Endothelial cell of hepatic sinusoid (primary cell): ENCODE results near the gene DNAJC15.
"Not testable (repeated sequence)": the region's sequence is repeated elsewhere in the genome, so short reads cannot be mapped to it uniquely, and the experiment has no call there.

Experiments
- in situ Hi-C: cut with HindIII; loops from 2 replicates; pipeline ENCODE4 v1.10.0; 2017; ENCODE audit warnings: low sequenced_read_pairs

The DNAJC15 gene

DNA sequence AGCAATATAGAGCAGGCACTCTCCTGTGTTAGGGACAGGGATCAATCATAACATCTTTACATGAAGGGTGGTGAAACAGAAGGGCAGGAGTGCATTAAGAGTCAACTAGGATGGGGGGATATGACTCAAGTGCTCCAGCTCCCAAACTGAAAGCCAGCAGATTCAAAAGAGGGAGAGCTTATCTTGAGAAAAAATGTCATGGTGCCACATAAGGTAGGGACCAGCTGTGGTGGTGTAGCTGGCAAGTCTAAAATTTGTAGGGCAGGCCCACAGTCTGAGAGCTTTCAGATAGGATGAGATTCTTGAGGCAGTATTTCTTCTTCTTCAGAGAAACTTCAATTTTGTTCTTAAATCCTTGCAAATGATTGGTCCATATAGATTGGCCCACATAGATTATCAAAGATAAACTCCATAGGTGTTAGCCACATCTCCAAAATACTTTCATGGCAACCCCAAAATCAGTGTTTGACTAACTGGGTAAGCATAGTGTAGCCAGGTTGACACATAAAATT is 19.1 kb downstream of the DNAJC15 start:
- in situ Hi-C loops = no loop called here

GRCh38 chr13:43044720-43045301 is 21.4 kb downstream of the DNAJC15 start:
- in situ Hi-C loops = no loop called here

DNA sequence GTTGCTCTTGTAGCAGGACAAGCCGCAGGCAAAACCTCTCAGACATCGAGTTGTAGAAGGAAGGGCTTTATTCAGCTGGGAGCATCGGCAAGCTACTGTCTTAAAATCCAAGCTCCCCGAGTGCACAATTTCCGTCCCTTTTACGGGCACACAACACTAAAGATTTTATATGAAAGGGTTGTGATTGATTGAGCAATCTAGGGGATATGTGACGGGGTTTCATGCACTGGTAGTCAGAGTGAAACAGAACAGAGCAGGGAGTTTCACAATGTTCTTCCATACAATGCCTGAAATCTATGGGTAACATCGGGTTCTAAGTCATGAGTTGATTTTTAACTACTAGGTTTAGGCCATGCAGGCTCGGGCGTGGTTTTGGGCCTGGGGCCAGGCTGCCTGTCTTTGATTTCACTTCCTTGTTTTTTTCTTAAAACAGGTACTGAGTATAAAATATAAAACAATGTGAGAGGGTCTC is 22.0 kb downstream of the DNAJC15 start:
- in situ Hi-C loops = not testable (repeated sequence)

- in situ Hi-C loops = no loop called here
These were observed 22.9 kb downstream of the DNAJC15 start for GRCh38 chr13:43046259-43046658.

GRCh38 chr13:43054803-43055802 is 31.7 kb downstream of the DNAJC15 start:
- in situ Hi-C loops = no loop called here

- in situ Hi-C loops = no loop called here
These were observed 34.4 kb downstream of the DNAJC15 start for GRCh38 chr13:43057653-43058317.

- in situ Hi-C loops = no loop called here
These were observed 34.9 kb downstream of the DNAJC15 start for GRCh38 chr13:43058318-43058674.

DNA sequence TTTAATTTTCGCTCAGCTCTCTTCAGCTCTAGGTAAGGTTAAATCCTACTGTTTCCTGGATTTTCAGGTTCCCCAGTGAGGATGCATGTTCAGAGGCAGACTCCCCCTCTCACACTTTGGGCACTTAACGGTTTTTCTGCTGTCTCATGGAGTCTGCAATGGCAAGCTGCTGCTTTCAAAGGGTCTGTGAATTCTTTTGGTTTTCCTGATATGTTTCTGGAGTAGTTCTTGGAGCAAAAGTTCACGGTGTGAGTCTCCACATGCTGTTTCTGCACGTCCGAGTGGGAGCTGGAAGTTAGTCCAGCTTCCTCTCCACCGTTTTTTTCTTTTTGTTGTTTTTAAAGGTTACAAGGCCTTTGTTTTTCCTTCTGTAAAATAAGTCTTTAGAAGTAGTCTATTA is 35.4 kb downstream of the DNAJC15 start:
- in situ Hi-C loops = no loop called here

- in situ Hi-C loops = not testable (repeated sequence)
These were observed 36.4 kb downstream of the DNAJC15 start for GRCh38 chr13:43059779-43060178.

GRCh38 chr13:43060806-43061205 is 37.4 kb downstream of the DNAJC15 start:
- in situ Hi-C loops = not testable (repeated sequence)

DNA sequence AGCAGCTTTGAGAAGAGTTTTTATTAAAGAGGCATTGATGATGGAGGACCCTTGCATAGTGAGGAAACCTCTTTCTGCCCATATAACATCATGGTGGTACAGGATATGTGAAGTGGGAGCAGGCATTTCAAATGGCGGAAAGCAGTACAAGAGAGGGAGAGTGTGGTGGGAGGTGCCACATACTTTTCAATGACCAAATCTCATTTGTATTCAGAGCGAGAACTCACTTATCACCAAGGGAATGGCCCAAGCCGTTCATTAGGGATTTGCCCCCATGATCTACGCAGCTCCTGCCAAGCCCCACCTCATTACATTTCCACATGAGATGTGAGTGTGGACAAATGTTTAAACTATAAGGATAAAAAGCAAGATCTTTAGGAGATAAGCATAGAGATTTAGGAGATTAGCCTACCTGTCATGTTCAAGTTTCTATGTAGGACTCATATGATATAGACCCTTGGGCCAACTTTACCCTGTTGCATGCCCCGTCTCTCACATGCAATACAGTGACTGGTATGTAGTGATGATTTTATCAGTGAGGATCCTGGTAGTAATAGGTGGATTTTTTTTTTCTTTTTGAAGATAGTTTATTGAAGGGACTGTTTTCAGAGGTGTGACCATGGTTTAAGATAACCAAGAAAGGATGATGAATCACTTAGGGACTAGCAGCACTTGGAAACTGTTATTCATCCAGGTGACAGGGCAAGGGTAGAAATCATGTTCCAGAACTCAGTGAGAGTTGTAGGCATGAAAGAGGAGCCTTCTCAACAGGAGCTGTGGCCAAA is 38.3 kb downstream of the DNAJC15 start:
- in situ Hi-C loops = no loop called here

DNA sequence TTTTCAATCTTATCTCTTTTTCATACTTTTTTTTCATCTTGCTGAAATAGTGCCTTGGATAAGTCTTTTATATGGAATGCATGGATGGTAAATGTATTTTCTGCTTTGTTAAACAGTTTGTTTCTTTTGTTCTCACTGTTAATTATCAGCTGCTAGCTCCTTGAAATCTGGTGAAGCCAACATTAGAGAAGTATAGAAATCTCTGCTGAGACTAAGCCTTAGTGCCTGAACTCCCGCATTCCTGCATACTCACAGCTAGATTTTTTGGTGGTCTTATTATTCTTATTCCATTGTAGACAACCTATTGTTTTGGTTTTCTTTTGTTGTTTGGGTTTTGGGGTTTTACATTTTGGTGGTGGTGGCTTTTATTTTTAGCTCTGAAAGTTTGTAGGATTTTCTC is 48.4 kb downstream of the DNAJC15 start:
- in situ Hi-C loops = no loop called here

- in situ Hi-C loops = no loop called here
These were observed 49.0 kb downstream of the DNAJC15 start for GRCh38 chr13:43072394-43072793.

DNA sequence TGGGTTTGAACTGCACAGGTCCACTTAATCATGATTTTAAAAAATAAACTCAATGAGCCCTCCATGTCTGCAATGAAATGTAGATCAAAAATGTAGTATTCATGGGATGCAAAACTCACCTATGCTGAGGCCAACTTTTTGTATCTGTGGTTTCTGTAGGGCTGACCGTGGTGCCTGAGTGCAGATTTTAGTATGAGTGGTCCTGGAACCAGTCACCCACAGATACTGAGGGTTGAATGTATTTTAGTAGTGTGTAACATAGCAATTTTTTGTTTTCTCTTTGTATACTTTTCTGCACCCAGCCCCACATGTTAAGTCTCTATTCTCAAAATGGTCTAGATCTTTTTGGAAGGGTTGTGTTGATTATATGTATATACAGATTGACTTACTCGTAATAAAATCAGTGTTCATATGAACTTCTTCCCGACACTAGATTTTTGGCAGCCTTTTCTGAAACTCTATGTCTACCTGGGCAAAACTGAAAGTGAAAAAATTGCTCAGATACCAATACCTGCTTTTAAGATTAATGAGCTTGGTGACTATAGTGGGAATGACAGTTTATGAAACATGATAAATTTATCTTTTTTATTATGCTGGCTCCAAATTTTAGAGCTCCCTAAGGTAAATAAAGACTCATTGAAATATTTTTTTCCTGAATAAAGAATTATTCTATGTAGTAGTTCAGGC is 51.6 kb downstream of the DNAJC15 start:
- in situ Hi-C loops = no loop called here

- in situ Hi-C loops = not testable (repeated sequence)
These were observed 52.1 kb downstream of the DNAJC15 start for GRCh38 chr13:43075511-43075902.

DNA sequence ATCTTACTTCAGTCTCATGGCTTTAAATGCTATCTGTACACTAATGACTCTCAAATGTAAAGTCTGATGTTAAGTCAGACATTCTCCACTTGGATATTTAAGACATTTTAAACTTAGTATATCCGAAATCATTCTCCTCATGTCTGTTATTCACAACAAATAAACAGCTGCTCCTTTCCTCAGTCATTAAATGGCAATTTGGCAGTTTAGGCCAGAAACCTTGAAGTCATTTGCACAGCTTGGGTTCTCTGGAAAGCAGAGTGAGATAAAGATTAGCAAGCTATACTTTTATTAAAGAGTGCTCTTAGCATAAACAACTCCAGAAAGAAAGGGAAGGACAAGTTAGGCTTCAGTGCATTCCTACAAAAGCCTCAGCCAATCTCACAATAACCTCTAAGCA is 53.7 kb downstream of the DNAJC15 start:
- in situ Hi-C loops = no loop called here

DNA sequence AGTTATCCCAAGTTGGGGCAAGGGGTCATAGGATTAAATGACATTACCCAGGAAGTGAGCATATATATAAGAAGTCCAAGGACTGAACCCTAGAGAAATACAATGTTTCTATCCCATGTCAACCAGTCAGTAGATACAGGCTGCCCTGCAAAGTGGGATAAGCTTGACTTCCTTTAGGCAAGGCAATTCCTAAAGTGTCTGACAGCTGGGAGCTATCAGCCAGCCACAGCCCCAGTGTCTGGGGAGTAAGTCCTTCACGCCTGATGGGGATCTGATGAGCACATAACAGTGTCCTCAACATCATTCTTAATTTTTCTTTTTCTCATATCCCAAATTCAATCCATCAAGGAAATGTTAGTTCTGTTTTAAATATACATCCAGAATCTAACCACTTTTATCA is 54.1 kb downstream of the DNAJC15 start:
- in situ Hi-C loops = no loop called here

DNA sequence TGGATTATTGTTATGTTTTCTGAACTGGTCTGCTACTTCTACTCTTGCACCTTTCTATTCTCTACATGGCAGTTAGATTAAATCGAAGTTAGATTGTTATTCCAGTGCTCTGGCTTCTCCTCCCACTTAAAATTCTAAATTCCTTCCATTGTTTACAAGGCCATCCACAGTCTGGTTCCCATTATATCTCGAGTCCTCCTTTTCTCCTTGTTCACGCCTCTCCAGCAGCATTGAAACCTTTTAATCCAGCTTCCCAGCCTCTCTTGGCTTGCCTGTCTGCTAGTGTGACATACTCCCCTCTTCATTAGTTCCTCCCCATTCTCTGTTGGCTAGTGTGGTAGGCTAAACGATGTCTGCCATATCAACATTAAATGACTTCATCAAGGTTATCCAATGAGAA is 54.5 kb downstream of the DNAJC15 start:
- in situ Hi-C loops = no loop called here

GRCh38 chr13:43078399-43078798 is 55.0 kb downstream of the DNAJC15 start:
- in situ Hi-C loops = no loop called here

GRCh38 chr13:43079392-43079931 is 56.1 kb downstream of the DNAJC15 start:
- in situ Hi-C loops = no loop called here
